B cell (primary cell): ENCODE measurements around the gene CCDC186.

Experiments used
- CTCF ChIP-seq: fragments of 200-600 bp; IDR thresholded peaks from one replicate; pipeline ENCODE4 v1.8.0; 2022; ENCODE audit warnings: antibody characterized with exemption, mild to moderate bottlenecking
- EZH2 ChIP-seq: IDR thresholded peaks from 2 replicates; pipeline ENCODE4 v1.6.1; 2012; ENCODE audit warnings: borderline replicate concordance, low read depth, mild to moderate bottlenecking, moderate library complexity, low read length; ENCODE audit not compliant: insufficient read depth, poor library complexity, severe bottlenecking

- TF ChIP-seq CTCF: no peak
- TF ChIP-seq EZH2: no peak
Observed at GRCh38 chr10:114199239-114199638, 25.2 kb upstream of the CCDC186 start.
